Measurements from ENCODE around the gene SLC19A1.
A peak's percentile ranks its signal among the peaks of the same experiment; 100 is the strongest.
"Not testable (repeated sequence)": the region's sequence is repeated elsewhere in the genome, so short reads cannot be mapped to it uniquely, and the experiment has no call there.

Gene SLC19A1

GRCh38 chr21:45530423-45531113 lies 11.7 kb downstream of the SLC19A1 start:
- Mint-ChIP-seq H3K27me3 (ENCODE audit: low read depth) (no peaks in the 10 kb centered on the region), H3K27ac (no peak overlapping the region), H3K36me3 (ENCODE audit: low read depth) (peaks cover 15% of the 10 kb centered on the region), H3K4me1 (peaks cover 15% of the 10 kb centered on the region), H3K9me3 (no peaks in the 10 kb centered on the region), H3K4me3 (no peak overlapping the region)
- TF ChIP-seq, protein P1, sequence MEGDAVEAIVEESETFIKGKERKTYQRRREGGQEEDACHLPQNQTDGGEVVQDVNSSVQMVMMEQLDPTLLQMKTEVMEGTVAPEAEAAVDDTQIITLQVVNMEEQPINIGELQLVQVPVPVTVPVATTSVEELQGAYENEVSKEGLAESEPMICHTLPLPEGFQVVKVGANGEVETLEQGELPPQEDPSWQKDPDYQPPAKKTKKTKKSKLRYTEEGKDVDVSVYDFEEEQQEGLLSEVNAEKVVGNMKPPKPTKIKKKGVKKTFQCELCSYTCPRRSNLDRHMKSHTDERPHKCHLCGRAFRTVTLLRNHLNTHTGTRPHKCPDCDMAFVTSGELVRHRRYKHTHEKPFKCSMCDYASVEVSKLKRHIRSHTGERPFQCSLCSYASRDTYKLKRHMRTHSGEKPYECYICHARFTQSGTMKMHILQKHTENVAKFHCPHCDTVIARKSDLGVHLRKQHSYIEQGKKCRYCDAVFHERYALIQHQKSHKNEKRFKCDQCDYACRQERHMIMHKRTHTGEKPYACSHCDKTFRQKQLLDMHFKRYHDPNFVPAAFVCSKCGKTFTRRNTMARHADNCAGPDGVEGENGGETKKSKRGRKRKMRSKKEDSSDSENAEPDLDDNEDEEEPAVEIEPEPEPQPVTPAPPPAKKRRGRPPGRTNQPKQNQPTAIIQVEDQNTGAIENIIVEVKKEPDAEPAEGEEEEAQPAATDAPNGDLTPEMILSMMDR (IDR thresholded peaks at IDR 0.05; ENCODE audit: unreplicated experiment in 3 of 3) = no peak

- H3K27me3 Mint-ChIP-seq (ENCODE audit: low read depth) = no peaks in the 10 kb centered on the region
- H3K36me3 Mint-ChIP-seq (ENCODE audit: low read depth) = peaks cover 15% of the 10 kb centered on the region
- H3K4me1 Mint-ChIP-seq = peaks cover 11% of the 10 kb centered on the region
- TF ChIP-seq, protein P1 (IDR thresholded peaks at IDR 0.05; ENCODE audit: unreplicated experiment in 3 of 3) = no peak
- H3K4me3 Mint-ChIP-seq = no peak overlapping the region
- no peaks in the 10 kb centered on the region for H3K9me3 Mint-ChIP-seq
- H3K27ac Mint-ChIP-seq = no peak overlapping the region
Observed at GRCh38 chr21:45529785-45530422, 12.3 kb downstream of the SLC19A1 start.

DNA sequence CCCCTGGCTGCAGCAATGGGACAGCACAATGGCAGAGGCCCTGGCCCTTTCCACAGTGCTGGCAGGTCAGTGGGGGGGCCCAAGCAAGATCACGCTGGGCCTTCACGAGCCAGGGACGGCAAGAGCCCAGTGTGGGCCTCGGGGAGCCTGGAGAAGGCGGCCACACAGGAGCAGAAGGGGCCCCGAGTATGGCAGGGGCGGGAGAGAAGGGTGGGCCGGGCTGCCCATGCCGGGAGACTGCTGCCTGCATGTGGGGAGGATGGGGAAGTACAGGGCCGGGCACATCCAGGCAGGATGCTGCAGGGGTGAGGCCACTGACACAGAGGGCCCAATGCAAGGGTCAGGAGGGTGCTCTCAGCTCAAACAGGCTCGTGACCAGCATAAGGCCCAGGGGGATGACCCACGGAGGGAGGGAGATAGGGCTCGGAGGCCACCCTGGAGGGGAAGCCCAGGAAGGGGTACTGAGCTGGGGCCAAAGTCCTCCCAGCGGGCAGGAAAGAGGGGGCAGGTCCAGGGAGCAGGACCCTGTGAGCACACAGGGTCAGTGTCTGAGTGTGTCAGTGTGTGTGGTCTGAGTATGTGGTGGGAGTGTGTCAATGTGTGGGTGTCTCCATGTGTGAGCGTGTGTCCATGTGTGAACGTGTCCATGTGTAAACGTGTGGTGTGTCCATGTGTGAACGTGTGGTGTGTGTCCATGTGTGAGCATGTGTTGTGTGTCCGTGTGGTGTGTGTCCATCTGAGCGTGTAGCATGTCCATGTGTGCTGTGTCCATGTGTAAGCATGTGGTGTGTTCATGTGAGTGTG lies 13.1 kb downstream of the SLC19A1 start:
- TF ChIP-seq, protein P1 (IDR thresholded peaks at IDR 0.05; ENCODE audit: unreplicated experiment in 3 of 3) = no peak
- Mint-ChIP-seq H3K4me3 (no peak overlapping the region), H3K27ac (no peak overlapping the region), H3K9me3 (no peaks in the 10 kb centered on the region), H3K4me1 (peaks cover 5% of the 10 kb centered on the region), H3K36me3 (ENCODE audit: low read depth) (peaks cover 15% of the 10 kb centered on the region), H3K27me3 (ENCODE audit: low read depth) (no peaks in the 10 kb centered on the region)

GRCh38 chr21:45528028-45528705 lies 14.1 kb downstream of the SLC19A1 start:
- no peaks in the 10 kb centered on the region for H3K27me3 Mint-ChIP-seq (ENCODE audit: low read depth)
- TF ChIP-seq, protein P1 (IDR thresholded peaks at IDR 0.05; ENCODE audit: unreplicated experiment in 3 of 3) = no peak
- no peaks in the 10 kb centered on the region for H3K9me3 Mint-ChIP-seq
- H3K27ac Mint-ChIP-seq = peak overlapping the region in 2 of 3 experiments; percentile 37 to 46
- peaks cover 18% of the 10 kb centered on the region for H3K36me3 Mint-ChIP-seq (ENCODE audit: low read depth)
- H3K4me1 Mint-ChIP-seq = peaks cover 5% of the 10 kb centered on the region
- no peak overlapping the region for H3K4me3 Mint-ChIP-seq

- H3K9me3 Mint-ChIP-seq; H3K4me1 Mint-ChIP-seq; H3K4me3 Mint-ChIP-seq; H3K27me3 Mint-ChIP-seq (ENCODE audit: low read depth): not testable (repeated sequence)
- peak overlapping the region in 2 of 3 experiments; percentile 37 to 46 for H3K27ac Mint-ChIP-seq
- H3K36me3 Mint-ChIP-seq (ENCODE audit: low read depth) = peaks cover 26% of the 10 kb centered on the region
Observed at GRCh38 chr21:45527151-45527999, 14.9 kb downstream of the SLC19A1 start.
